ENCODE data around the gene AICDA. TPM values are rescaled to one million over a fixed set of nuclear protein-coding genes. Genes with fewer than 3 reads are reported as not detected.

The AICDA gene
- total RNA-seq, 1 donor from 2014 or later, result 0.10 TPM

DNA sequence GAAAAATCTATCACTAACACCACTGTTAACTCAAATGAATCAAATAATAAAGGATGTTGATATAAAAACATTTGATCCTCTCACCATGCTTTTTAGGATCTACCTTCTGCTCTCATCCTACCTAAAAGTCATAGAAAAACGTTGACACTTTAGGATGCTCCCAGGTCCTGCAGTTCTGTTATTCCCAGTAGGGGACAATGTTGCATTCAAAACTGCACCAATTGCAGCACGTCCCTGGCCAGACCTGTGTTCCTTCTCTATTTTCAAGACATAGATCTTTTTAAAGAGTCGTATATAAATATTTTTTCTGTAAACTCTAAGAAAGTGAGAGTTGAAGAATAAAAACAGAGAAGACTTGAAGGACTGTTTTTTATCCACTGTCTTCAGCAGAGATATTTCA, 8.8 kb downstream of the AICDA start:
- H3K27ac Mint-ChIP-seq (ENCODE audit: unreplicated experiment), result no peak overlapping the region
- H3K4me1 Mint-ChIP-seq (ENCODE audit: unreplicated experiment), result peaks cover 6% of the 10 kb centered on the region
- DNase-seq (ENCODE audit: low spot score), result no peak
- no peak for TF ChIP-seq CTCF (IDR thresholded peaks at IDR 0.05; ENCODE audit: unreplicated experiment)
- H3K36me3 Mint-ChIP-seq (ENCODE audit: low read depth, unreplicated experiment), result no peaks in the 10 kb centered on the region
- H3K4me3 Mint-ChIP-seq (ENCODE audit: unreplicated experiment), result no peak overlapping the region
- H3K9me3 Mint-ChIP-seq (ENCODE audit: unreplicated experiment), result no peaks in the 10 kb centered on the region
- peaks cover 5% of the 10 kb centered on the region for H3K27me3 Mint-ChIP-seq (ENCODE audit: unreplicated experiment)

DNA sequence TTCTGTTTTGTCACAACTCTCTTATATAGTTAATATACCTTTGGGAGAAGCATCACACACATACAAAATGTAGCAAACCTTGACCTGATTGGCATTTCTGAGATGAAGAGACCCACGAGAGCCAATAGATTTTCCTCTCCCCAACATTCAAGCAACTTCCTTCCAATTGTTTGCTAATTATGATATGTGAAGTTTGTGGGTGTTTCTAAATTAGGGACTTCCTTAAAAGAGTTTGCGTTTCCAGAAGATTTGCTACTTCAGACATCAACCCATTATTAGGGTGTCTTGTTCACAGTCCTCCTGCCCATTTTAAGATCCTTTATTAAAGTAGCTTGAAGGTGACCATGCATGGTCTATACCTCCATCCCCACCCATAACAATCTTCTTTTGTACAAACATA, 9.4 kb downstream of the AICDA start:
- H3K4me3 Mint-ChIP-seq (ENCODE audit: unreplicated experiment), result no peak overlapping the region
- H3K9me3 Mint-ChIP-seq (ENCODE audit: unreplicated experiment), result no peaks in the 10 kb centered on the region
- H3K27ac Mint-ChIP-seq (ENCODE audit: unreplicated experiment), result no peak overlapping the region
- H3K4me1 Mint-ChIP-seq (ENCODE audit: unreplicated experiment), result peaks cover 6% of the 10 kb centered on the region
- H3K27me3 Mint-ChIP-seq (ENCODE audit: unreplicated experiment), result peaks cover 5% of the 10 kb centered on the region
- no peak for DNase-seq (ENCODE audit: low spot score)
- TF ChIP-seq CTCF (IDR thresholded peaks at IDR 0.05; ENCODE audit: unreplicated experiment), result no peak
- no peaks in the 10 kb centered on the region for H3K36me3 Mint-ChIP-seq (ENCODE audit: low read depth, unreplicated experiment)

- H3K27ac Mint-ChIP-seq (ENCODE audit: unreplicated experiment), result no peak overlapping the region
- no peaks in the 10 kb centered on the region for H3K4me1 Mint-ChIP-seq (ENCODE audit: unreplicated experiment)
- TF ChIP-seq CTCF (IDR thresholded peaks at IDR 0.05; ENCODE audit: unreplicated experiment), result no peak
- no peak for DNase-seq (ENCODE audit: low spot score)
- no peaks in the 10 kb centered on the region for H3K36me3 Mint-ChIP-seq (ENCODE audit: low read depth, unreplicated experiment)
- no peaks in the 10 kb centered on the region for H3K27me3 Mint-ChIP-seq (ENCODE audit: unreplicated experiment)
- H3K4me3 Mint-ChIP-seq (ENCODE audit: unreplicated experiment), result no peak overlapping the region
- no peaks in the 10 kb centered on the region for H3K9me3 Mint-ChIP-seq (ENCODE audit: unreplicated experiment)
Observed at GRCh38 chr12:8596561-8596960, 16.1 kb downstream of the AICDA start.

- H3K4me3 Mint-ChIP-seq (ENCODE audit: unreplicated experiment), result no peak overlapping the region
Observed at GRCh38 chr12:8594072-8594471, 18.6 kb downstream of the AICDA start.

GRCh38 chr12:8593246-8593645, 19.4 kb downstream of the AICDA start:
- H3K9me3 Mint-ChIP-seq (ENCODE audit: unreplicated experiment), result no peaks in the 10 kb centered on the region
- H3K27ac Mint-ChIP-seq (ENCODE audit: unreplicated experiment), result no peak overlapping the region
- TF ChIP-seq CTCF (IDR thresholded peaks at IDR 0.05; ENCODE audit: unreplicated experiment), result no peak
- peaks cover 4% of the 10 kb centered on the region for H3K27me3 Mint-ChIP-seq (ENCODE audit: unreplicated experiment)
- DNase-seq (ENCODE audit: low spot score), result no peak
- H3K4me1 Mint-ChIP-seq (ENCODE audit: unreplicated experiment), result peaks cover 3% of the 10 kb centered on the region
- H3K36me3 Mint-ChIP-seq (ENCODE audit: low read depth, unreplicated experiment), result no peaks in the 10 kb centered on the region
- no peak overlapping the region for H3K4me3 Mint-ChIP-seq (ENCODE audit: unreplicated experiment)

More at GRCh38 chr12:8594072-8594471, 18.6 kb downstream of the AICDA start:
- DNase-seq (ENCODE audit: low spot score), result no peak
- no peaks in the 10 kb centered on the region for H3K36me3 Mint-ChIP-seq (ENCODE audit: low read depth, unreplicated experiment)
- no peak overlapping the region for H3K27ac Mint-ChIP-seq (ENCODE audit: unreplicated experiment)
- H3K27me3 Mint-ChIP-seq (ENCODE audit: unreplicated experiment), result peaks cover 1% of the 10 kb centered on the region
- TF ChIP-seq CTCF (IDR thresholded peaks at IDR 0.05; ENCODE audit: unreplicated experiment), result no peak
- H3K9me3 Mint-ChIP-seq (ENCODE audit: unreplicated experiment), result no peaks in the 10 kb centered on the region
- peaks cover 3% of the 10 kb centered on the region for H3K4me1 Mint-ChIP-seq (ENCODE audit: unreplicated experiment)
